Right forelimb (tissue), 1 donor: ENCODE data around the gene STK24.

ENCODE experiments used
- DNase-seq: peaks from one replicate; pipeline ENCODE4 v3.0.0-alpha.2; 2018

Gene STK24

GRCh38 chr13:98549728-98550317 is 27.1 kb downstream of the STK24 start:
- DNase-seq = peak; percentile 19

DNA sequence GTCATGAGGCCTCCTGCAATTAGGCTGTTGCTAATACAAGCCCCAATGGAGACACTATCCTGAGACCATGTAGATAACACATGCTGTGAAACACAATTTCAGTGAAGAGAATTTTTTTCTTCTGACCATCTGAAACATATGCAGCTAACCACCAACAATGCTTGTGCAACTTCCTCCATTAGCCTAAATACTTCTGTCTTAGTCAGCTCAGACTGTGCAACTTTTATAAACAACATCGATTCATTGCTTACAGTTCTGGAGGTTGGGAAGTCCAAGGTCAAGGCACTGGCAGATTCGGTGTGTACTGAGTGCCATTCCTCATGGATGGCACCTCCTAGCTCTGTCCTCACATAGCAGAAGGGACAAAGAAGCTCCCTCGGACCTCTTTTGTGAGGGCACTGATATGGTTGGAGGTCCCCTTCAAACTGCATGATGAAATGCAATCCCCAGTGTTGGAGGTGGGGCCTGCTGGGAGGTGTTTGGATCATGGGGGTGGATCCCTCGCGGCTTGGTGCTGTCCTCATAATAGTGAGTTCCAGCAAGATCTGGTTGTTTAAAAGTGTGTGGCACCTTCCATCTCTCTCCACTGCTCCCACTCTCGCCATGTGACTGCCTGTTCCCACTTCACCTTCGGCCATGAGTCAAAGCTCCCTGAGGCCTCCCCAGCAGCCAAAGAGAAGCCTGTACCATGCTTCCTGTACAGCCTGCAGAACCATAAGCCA is 27.7 kb downstream of the STK24 start:
- peak; percentile 7 for DNase-seq

DNA sequence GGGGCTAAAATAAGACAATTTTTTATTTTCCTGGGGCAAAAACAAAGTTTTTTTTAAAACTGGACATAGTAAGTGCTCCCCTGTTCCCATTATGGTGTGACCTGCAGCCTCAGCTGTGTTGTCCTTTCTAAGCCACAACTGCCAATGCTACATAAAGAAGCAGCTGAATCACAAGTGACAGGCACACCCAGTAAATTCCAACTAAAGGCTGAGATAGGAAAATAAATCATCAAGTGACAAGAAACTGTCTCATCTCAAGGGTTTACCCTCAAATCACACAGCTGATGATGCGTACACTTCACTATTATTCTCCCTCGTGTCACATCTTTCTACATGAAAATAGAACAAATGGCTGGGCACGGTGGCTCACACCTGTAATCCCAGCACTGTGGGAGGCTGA is 28.7 kb downstream of the STK24 start:
- no peak for DNase-seq

DNA sequence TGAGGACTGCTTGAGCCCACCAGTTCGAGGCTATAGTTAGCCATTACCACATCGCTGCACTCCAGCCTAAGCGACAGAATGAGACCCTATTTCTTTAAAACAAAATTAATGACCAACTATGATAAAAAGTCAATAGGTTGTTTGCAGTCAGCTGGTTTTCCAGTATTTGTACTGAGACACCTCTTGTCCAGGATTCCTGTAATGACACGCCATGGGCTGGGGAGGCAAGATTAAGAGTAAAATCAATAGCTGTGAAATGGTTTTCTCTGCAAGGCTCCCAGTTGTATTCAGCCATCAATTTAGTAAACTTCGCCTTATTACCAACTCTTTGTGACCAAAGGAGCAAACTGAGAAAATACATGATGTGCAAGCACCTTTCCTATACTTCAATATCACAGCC is 29.5 kb downstream of the STK24 start:
- DNase-seq = no peak

DNA sequence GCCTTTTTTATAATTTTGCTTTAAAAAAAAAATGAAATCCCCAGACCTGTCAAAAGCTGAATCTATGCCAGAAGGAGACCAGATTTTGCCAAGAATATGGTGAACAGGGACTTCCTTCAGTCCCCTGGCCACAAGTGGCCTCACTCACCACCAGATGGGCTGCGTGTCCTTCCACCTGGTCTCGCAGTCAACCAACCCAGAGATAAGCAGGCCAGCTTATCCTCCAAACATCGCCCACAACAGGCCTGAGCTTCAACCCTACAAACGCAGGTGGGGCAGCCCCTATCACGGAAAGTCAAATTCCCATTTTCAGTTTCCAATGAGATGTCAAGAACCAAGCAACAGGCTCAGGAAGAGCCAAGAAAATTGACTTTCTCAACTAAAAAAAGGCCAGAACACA is 30.5 kb downstream of the STK24 start:
- no peak for DNase-seq

GRCh38 chr13:98544104-98544710 is 32.7 kb downstream of the STK24 start:
- DNase-seq = no peak

DNA sequence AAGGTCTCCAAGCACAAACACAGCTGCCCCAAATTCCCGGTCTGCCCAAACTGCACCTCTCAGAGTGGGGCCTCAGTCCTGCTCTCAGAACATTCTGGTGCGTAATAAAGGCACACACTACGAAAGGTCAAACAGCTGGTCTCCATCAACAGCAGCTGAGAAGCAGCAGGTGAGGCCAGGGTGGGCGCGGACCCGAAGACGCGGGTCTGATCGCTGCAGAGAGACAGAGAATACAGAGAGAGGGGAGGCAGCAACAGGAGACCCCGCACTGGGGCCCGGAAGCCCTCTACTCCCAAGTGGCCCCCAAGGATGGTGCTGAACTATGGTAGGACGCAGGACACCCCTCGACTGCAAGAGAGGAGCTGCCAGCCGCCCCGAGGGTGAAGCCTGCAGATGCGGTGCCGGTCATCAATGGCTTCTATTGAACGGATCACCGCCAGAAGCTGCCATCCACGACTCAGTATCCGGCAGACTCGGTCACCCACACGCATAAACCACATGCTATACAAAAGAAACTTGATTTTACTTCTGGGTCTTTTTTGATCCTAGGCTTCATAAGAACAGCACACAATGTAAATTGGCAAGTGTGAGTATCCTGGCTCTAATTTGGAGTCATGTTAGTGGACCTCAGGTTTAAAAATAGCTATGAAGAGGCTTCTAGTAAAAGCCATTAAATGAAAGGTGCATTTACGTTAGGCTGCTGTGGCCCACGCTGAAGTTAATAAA is 33.4 kb downstream of the STK24 start:
- DNase-seq = peak; percentile 48

- DNase-seq = peak; percentile 40
Observed at GRCh38 chr13:98542568-98543377, 34.1 kb downstream of the STK24 start.

GRCh38 chr13:98541701-98542203 is 35.2 kb downstream of the STK24 start:
- DNase-seq = peak; percentile 37

DNA sequence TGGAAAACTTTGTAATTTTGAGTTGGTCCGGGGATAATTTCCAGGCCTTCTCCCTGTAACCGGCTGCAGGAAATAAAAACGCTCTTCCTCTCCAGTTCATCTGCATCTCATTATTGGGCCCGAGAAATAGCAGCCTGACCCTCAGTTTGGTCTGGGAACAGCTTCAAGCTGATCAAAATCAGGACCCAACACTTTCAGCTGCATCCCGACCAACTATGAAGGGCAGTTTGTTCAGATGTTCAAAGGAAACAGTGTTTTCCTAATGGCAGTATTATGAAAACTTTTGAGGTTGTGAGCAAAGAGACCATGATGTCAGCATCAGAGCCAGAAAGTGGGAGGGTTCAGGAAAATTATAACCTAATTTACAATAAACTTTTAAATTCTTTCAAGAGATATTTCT is 35.7 kb downstream of the STK24 start:
- peak; percentile 35 for DNase-seq

DNA sequence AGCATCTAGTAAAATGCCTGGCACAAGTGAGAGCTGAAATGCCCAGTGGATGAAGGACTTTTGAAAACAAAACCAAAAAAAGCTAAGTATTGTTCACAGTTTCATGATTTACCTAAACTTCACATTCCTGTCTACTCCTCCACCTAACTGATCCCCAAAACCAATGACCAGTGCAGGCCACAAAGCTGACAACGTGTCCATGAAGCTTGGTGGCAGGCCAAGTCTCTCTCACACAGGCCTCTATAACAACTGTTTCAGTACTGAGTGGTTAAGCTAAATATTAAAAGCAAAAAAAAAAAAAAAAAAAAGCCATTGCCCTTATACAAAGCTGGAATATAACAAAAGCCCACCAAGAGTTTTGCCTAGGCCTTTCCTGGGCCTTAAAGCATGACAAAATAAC is 36.4 kb downstream of the STK24 start:
- DNase-seq = peak; percentile 42

DNA sequence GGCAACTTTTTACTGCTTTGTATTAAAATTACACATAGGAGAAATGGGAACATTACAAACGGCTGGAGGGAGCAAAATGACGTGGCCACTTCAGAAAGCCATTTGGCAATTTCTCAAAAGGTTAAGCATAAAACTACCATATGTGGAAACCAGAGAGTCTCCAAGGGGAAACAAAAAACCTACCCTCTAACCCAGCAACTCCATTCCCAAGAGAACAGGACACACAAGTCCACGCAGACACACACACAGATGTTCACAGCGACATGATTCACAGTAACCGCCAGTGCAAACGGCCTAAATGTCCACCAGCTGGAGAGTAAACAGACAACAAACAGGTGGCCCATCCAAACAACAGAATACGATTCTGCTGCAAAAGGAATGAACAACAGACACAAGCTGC is 37.2 kb downstream of the STK24 start:
- DNase-seq = peak; percentile 29

DNA sequence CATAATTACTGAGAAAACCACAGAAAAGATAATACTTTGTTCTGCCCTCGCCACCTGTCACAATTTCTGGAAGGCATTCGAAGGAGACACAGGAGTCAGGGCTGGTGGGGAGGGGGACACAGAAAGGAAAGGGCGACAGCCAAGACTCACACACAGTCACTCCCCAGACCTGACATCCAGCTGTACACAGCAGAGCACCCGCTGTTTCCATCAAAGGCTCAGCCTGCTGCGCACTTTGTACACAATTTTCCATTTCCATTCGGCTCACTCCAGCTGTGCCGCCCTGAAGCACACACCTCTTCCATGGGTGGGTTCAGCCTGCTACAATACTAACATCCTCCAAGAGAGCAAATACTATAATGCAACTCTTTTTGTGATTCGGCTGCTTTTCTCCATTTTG is 38.0 kb downstream of the STK24 start:
- peak; percentile 25 for DNase-seq

DNA sequence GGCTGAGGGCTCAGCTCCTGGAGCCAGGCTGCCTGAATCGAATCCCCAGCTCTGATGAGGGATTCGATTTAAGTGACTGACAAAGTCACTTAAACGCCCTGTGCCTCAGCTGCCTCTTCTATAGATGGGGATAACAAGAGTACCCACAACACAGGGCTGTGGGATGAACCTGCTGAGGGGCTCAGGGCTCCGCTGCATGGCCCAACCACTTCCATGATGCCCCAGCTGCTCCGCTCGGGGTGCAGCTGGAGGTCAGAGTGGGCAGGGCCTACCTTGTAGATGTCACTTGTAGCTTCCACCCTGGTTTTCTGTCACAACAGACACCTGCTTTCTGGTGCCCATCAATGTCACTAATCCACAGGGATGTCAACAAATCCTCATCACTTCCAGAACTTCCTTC is 39.2 kb downstream of the STK24 start:
- DNase-seq = no peak

DNA sequence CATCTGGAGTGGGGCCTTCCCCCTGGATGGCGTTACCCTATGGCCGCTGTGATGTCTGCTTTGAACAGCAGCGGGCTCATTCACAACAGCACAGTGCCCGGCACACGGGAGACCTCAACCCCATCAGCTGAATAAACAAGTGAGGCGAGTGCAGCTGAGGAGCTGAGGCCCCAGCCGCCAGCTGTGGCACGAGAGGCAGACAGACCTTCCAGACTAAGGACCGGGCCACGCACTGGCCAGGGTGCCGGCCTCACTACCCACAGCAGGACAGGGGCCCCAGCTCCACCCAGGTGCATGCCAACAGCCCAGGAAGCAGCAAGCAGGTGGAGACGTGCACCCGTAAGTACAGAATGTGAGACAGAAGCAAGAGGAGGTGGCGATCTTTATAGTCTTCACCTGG is 39.6 kb downstream of the STK24 start:
- DNase-seq = no peak

DNA sequence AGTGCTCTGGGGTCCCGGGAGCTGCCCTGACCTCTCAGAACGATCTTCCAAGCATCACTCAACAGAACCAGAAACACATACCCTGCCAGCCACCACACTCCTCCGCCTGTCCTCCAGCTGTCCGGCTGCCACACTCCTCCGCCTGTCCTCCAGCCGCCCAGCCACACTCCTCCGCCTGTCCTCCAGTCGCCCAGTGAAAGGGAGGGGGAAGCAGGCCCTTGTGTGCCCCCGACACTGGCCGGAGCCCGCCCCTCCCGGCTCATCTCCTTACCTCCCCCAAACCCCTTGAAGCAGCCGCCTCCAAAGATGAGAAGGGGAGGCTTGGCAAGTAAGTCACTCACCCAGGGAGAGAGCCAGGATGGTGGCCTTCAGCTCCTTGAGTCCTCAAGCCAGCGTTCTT is 40.2 kb downstream of the STK24 start:
- no peak for DNase-seq

DNA sequence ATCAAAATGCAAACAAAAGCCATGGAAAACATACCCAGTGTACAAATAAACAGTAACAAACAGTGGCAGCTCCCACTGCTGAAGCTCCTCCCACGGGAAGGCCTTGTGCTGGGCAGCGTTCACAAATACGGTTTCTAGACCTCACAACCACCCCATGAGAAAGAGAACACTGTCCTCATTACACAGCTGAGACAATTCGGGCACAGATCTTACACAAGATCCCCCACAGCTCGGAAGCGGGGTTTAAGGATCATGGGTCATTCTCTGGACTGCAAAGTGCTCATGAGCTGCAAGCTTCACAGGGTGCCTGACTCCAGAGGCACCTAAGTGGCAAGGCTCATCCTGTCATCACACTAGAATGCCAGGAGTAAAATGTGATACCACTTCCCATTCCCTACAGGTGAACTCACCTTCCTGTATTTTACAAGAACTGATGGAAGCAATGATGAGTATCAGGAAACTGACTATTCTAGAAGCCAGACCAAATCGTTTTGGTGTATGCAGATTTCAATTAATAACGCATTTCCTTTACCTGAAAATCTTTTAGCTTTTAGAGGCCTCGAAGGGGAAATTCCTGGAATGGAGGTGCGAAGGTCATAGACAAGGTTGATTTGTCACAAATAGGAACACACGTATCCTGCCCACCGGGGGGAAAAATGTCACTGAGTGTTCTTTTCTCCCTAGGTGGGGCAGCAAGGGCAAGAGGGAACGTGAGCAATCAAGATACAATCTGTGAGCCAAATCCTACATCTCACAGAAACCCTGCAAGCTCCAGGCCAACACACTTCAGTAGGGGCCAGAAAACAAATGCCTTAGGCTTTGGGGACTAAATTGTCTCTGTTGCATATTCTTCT is 41.2 kb downstream of the STK24 start:
- no peak for DNase-seq

DNA sequence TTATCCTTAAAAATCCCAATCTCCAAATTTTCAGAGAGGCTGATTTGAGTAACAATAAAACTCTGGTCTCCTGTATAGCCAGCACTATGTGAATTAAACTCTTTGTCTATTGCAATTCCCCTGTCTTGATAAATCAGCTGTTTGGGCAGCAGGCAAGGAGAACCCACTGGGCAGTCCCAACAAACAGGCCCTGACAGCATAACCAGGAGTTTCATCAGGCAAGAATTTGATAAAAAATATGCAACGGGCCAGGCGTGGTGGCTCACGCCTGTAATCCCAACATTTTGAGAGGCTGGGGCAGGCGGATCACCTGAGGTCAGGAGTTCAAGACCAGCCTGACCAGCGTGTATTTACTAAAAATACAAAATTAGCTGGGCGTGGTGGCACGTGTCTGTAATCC is 42.1 kb downstream of the STK24 start:
- no peak for DNase-seq

GRCh38 chr13:98533912-98534311 is 43.0 kb downstream of the STK24 start:
- no peak for DNase-seq

- DNase-seq = peak; percentile 18
Observed at GRCh38 chr13:98532254-98532653, 44.7 kb downstream of the STK24 start.

- DNase-seq = no peak
Observed at GRCh38 chr13:98530217-98530616, 46.7 kb downstream of the STK24 start.

DNA sequence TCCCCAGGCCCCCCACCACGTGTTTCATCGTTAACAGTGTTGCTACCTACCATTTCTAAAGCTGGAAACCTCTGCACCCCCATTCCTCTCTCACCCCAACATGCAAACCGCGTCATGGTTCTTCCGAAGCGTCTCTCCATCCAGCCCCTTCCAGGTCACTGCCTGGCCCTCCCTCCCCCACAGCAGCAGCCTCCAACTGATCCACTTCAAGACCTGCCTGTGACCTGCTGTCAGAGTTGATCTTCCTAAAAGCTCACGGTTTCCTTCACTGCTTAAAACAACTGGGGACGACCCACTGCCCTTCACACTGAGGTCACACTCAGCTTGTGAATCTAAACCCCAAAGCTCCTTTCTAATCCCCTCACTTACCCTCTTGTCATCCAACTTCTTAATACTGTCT is 47.7 kb downstream of the STK24 start:
- peak; percentile 36 for DNase-seq
